GM12878 (cell line): ENCODE results near the gene MRGPRF. TPM values are rescaled to one million over a fixed set of nuclear protein-coding genes. Genes with fewer than 3 reads are reported as not detected.

Experiments used
- CHD2 ChIP-seq: IDR thresholded peaks from 2 replicates; pipeline ENCODE4 v1.6.1; 2011; ENCODE audit warnings: low read depth, low read length, improper control_type of control experiment, borderline replicate concordance
- HDAC2 ChIP-seq: fragments of 200-600 bp; sonication (generic); IDR thresholded peaks from 2 replicates; pipeline ENCODE4 v1.6.1; 2017
- RFX5 ChIP-seq: IDR thresholded peaks from 2 replicates; pipeline ENCODE4 v1.6.1; 2011; ENCODE audit warnings: low read depth, low read length, improper control_type of control experiment
- STAT3 ChIP-seq: IDR thresholded peaks from 2 replicates; pipeline ENCODE4 v1.6.1; 2011; ENCODE audit warnings: low read depth, low read length, improper control_type of control experiment
- ZNF207 ChIP-seq: fragments of 450-650 bp; IDR thresholded peaks from 2 replicates; pipeline ENCODE4 v1.6.1; 2014; ENCODE audit warnings: antibody characterized with exemption, mild to moderate bottlenecking, borderline replicate concordance
- polyA plus RNA-seq, 11 experiments: library from polyadenylated mRNA; depleted of rRNA in 4 of 11; unstranded in 6 of 11; stranded (reverse) in 5 of 11; fragments of >200 nt; fragmentation: Nextera tagmentation in 4 of 11; fragmentation: Illumina TruSeq in 1 of 11; extraction: Ambion mirVana in 4 of 11; extraction: Trizol in 1 of 11; gene quantifications; 1 replicate in 1 of 11; 2 replicates in 10 of 11; pipeline versions ENCODE4 v1.2.1 to v1.2.3, GENCODE V29; 2011 to 2016; ENCODE audit warnings: inconsistent platforms in 2 of 11, missing spikeins in 2 of 11, low read depth in 1 of 11
- total RNA-seq, 4 experiments: library from RNA; depleted of rRNA in 3 of 4; stranded (reverse); fragments of >200 nt in 3 of 4; fragmentation: Illumina TruSeq in 1 of 4; extraction: Trizol in 1 of 4; gene quantifications; 2 replicates each; pipeline versions ENCODE4 v1.2.1 to v1.2.3, GENCODE V29; 2013 to 2021
- TF ChIP-seq, protein P1 (sequence below): fragments of 450-650 bp; IDR thresholded peaks from 2 replicates; pipeline ENCODE4 v1.6.1; 2017; ENCODE audit warnings: mild to moderate bottlenecking, moderate library complexity
- TF ChIP-seq, protein P2 (sequence below): IDR thresholded peaks from 2 replicates; pipeline ENCODE4 v1.6.1; 2011; ENCODE audit warnings: borderline replicate concordance, low read depth, mild to moderate bottlenecking, moderate library complexity, mixed read lengths, low read length; ENCODE audit not compliant: insufficient read depth; ENCODE audit errors: extremely low read length
- TF ChIP-seq, protein P3 (sequence below): IDR thresholded peaks from 2 replicates; pipeline ENCODE4 v1.6.1; 2011; ENCODE audit warnings: low read depth, mild to moderate bottlenecking, low read length, moderate library complexity, borderline replicate concordance; ENCODE audit errors: extremely low read depth

Gene MRGPRF
- total and polyA plus RNA-seq, 10 of the 15 experiments (the other 5 are each of a cell fraction or from before 2014, with no cell fraction given) = not detected

DNA sequence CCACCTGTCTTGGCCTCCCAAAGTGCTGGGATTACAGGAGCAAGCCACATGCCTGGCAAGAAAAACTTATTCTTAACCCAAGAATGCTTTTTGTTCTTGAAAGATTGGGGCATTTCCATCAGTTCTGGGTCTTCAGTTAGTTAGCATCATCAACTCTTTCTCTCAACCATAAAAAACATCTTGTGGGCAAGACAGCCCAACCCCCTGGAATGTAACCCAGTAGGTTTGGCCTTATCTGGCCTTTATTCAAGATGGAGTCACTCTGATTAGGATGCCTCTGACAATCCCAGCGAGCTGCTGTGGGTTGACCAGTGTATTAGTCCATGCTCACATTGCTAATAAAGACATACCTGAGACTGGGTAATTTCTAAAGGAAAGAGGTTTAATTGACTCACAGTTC is 26.5 kb upstream of the MRGPRF start (continued):
- TF ChIP-seq, protein P1, sequence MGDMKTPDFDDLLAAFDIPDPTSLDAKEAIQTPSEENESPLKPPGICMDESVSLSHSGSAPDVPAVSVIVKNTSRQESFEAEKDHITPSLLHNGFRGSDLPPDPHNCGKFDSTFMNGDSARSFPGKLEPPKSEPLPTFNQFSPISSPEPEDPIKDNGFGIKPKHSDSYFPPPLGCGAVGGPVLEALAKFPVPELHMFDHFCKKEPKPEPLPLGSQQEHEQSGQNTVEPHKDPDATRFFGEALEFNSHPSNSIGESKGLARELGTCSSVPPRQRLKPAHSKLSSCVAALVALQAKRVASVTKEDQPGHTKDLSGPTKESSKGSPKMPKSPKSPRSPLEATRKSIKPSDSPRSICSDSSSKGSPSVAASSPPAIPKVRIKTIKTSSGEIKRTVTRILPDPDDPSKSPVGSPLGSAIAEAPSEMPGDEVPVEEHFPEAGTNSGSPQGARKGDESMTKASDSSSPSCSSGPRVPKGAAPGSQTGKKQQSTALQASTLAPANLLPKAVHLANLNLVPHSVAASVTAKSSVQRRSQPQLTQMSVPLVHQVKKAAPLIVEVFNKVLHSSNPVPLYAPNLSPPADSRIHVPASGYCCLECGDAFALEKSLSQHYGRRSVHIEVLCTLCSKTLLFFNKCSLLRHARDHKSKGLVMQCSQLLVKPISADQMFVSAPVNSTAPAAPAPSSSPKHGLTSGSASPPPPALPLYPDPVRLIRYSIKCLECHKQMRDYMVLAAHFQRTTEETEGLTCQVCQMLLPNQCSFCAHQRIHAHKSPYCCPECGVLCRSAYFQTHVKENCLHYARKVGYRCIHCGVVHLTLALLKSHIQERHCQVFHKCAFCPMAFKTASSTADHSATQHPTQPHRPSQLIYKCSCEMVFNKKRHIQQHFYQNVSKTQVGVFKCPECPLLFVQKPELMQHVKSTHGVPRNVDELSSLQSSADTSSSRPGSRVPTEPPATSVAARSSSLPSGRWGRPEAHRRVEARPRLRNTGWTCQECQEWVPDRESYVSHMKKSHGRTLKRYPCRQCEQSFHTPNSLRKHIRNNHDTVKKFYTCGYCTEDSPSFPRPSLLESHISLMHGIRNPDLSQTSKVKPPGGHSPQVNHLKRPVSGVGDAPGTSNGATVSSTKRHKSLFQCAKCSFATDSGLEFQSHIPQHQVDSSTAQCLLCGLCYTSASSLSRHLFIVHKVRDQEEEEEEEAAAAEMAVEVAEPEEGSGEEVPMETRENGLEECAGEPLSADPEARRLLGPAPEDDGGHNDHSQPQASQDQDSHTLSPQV = no peak
- TF ChIP-seq ZNF207 = no peak
- TF ChIP-seq STAT3 = no peak
- TF ChIP-seq, protein P2, sequence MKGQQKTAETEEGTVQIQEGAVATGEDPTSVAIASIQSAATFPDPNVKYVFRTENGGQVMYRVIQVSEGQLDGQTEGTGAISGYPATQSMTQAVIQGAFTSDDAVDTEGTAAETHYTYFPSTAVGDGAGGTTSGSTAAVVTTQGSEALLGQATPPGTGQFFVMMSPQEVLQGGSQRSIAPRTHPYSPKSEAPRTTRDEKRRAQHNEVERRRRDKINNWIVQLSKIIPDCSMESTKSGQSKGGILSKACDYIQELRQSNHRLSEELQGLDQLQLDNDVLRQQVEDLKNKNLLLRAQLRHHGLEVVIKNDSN = no peak
- TF ChIP-seq HDAC2 = no peak
- TF ChIP-seq, protein P3, sequence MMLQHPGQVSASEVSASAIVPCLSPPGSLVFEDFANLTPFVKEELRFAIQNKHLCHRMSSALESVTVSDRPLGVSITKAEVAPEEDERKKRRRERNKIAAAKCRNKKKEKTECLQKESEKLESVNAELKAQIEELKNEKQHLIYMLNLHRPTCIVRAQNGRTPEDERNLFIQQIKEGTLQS = no peak
- TF ChIP-seq CHD2 = no peak
- TF ChIP-seq RFX5 = no peak
- TF ChIP-seq, all 136 proteins: peak for 0
